BJ (cell line): Measurements from ENCODE around the gene NOS1AP. TPM values are rescaled to one million over a fixed set of nuclear protein-coding genes. Genes with fewer than 3 reads are reported as not detected.

Source experiments
- CTCF ChIA-PET: fragments of 350-600 bp; formaldehyde crosslinking; extraction: SDS; loops from one replicate; lab custom pipeline; 2021; ENCODE audit warnings: antibody characterized with exemption, inconsistent platforms; lab: Yijun Ruan, JAX
- POLR2A ChIA-PET: fragments of 300-600 bp; sonication (Branson Sonifier 250); formaldehyde crosslinking; extraction: SDS; loops from one replicate; lab custom pipeline; 2021; ENCODE audit warnings: antibody characterized with exemption; lab: Charles Lee
- DNase-seq: peaks from one replicate; pipeline ENCODE4 v3.0.0-alpha.2; 2011; ENCODE audit warnings: low read depth
- H3K27me3 ChIP-seq: 2 replicates; pipeline ENCODE4 v1.6.0; 2011; ENCODE audit warnings: low read length; ENCODE audit not compliant: control insufficient read depth, insufficient read depth
- H3K36me3 ChIP-seq: 2 replicates; pipeline ENCODE4 v1.5.1; 2011; ENCODE audit warnings: low read length; ENCODE audit not compliant: control insufficient read depth, insufficient read depth
- H3K4me3 ChIP-seq: 2 replicates; pipeline ENCODE4 v1.5.1; 2011; ENCODE audit warnings: low read depth, mild to moderate bottlenecking, control low read depth, low read length
- polyA plus RNA-seq: library from polyadenylated mRNA; depleted of rRNA; stranded (reverse); fragments of >200 nt; gene quantifications from 2 replicates; pipeline ENCODE4 v1.2.3, GENCODE V29; 2011
- TF ChIP-seq, protein P1 (sequence below): IDR thresholded peaks from 2 replicates; pipeline ENCODE4 v1.5.1; 2011; ENCODE audit warnings: low read depth, mild to moderate bottlenecking, control low read depth, inconsistent platforms, low read length, moderate library complexity; ENCODE audit not compliant: insufficient read depth

The NOS1AP gene
- polyA plus RNA-seq, 1 experiment: 0.50 TPM

DNA sequence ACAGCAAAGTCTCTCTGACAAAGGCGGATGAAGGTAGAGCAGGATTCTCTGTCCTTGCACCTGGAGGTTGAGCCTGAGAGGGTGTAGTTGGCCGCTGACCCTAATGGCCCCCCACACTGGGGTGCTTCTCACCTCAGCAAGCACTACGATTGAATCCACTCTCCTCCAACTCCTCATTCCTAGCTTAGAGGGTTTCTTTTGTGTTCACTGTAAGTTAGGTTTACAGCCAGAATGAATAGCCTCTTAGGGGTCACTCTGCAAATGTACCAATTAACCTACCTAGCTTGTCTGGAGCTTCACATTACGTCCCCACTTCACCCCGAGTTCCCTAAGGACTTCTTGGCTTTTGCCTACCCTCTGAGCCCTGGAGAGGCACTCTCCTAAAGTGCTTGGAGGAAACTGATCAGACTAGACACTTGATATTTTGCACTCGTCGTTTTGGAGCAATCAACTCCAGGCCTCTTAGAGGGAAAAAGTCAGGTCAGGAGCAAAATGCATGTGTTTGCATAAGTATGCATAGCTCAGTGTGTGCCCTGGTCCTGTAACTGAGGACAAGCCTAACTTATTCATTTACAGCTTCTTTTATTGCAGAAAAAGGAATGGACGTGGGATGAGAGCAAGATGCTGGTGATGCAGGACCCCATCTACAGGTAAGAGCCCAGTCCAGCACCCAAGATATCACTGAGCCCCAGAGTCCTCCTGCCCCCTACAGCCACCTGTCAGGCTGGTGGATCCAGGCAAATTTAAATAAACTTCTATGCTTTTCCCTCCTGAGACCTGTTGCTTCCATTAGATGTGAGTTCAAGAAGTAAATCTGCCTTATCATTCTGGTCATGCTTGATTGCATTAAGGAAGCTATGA is 230.8 kb downstream of the NOS1AP start:
- TF ChIP-seq, protein P1, sequence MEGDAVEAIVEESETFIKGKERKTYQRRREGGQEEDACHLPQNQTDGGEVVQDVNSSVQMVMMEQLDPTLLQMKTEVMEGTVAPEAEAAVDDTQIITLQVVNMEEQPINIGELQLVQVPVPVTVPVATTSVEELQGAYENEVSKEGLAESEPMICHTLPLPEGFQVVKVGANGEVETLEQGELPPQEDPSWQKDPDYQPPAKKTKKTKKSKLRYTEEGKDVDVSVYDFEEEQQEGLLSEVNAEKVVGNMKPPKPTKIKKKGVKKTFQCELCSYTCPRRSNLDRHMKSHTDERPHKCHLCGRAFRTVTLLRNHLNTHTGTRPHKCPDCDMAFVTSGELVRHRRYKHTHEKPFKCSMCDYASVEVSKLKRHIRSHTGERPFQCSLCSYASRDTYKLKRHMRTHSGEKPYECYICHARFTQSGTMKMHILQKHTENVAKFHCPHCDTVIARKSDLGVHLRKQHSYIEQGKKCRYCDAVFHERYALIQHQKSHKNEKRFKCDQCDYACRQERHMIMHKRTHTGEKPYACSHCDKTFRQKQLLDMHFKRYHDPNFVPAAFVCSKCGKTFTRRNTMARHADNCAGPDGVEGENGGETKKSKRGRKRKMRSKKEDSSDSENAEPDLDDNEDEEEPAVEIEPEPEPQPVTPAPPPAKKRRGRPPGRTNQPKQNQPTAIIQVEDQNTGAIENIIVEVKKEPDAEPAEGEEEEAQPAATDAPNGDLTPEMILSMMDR: no peak
- no peak for DNase-seq
- POLR2A ChIA-PET: interaction anchor here (0.6 kb wide), 1 partner anchor 142 kb away, joined by 3 read pairs; no protein-coding TSS in a partner anchor
- Histone ChIP-seq H3K4me3 (no peak overlapping the region), H3K36me3 (no peaks in the 10 kb centered on the region), H3K27me3 (no peaks in the 10 kb centered on the region)
- CTCF ChIA-PET: interaction anchor here (0.8 to 0.9 kb wide), 2 partner anchors 23 to 244 kb away, joined by 4 read pairs; no protein-coding TSS in a partner anchor

- ChIA-PET CTCF (interaction anchor here (0.8 kb wide), 1 partner anchor 14 kb away, joined by 3 read pairs; no protein-coding TSS in a partner anchor), POLR2A (no interaction called here)
- DNase-seq: no peak
- Histone ChIP-seq H3K36me3 (no peaks in the 10 kb centered on the region), H3K4me3 (no peak overlapping the region), H3K27me3 (no peaks in the 10 kb centered on the region)
- TF ChIP-seq, protein P1: no peak
These were observed 232.2 kb downstream of the NOS1AP start for GRCh38 chr1:162301696-162302095.

- H3K36me3 ChIP-seq: no peaks in the 10 kb centered on the region
- no peak for DNase-seq
- POLR2A ChIA-PET: no interaction called here
- CTCF ChIA-PET: interaction anchor here (0.8 kb wide), 1 partner anchor 14 kb away, joined by 3 read pairs; no protein-coding TSS in a partner anchor
- H3K27me3 ChIP-seq: no peaks in the 10 kb centered on the region
- TF ChIP-seq, protein P1: no peak
- H3K4me3 ChIP-seq: no peak overlapping the region
These were observed 233.0 kb downstream of the NOS1AP start for GRCh38 chr1:162302306-162303003.

DNA sequence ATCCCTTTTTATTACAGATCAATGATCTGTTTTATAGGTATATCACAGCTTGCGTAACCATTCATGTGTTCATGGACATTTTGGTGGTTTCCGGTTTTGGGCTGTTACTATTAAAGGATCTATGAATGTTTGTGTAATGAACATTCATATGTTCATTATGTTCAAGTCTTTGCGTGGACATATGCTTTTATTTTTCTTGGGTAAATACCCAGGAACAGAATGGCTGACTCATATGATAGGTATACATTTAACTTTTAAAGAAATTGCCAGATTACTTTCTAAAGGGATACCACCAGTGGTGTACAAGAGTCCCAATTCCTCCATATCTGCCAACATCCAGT is 233.5 kb downstream of the NOS1AP start:
- Histone ChIP-seq H3K36me3 (no peaks in the 10 kb centered on the region), H3K27me3 (no peaks in the 10 kb centered on the region), H3K4me3 (no peak overlapping the region)
- TF ChIP-seq, protein P1: no peak
- CTCF ChIA-PET: no interaction called here
- DNase-seq: no peak
- POLR2A ChIA-PET: no interaction called here

DNA sequence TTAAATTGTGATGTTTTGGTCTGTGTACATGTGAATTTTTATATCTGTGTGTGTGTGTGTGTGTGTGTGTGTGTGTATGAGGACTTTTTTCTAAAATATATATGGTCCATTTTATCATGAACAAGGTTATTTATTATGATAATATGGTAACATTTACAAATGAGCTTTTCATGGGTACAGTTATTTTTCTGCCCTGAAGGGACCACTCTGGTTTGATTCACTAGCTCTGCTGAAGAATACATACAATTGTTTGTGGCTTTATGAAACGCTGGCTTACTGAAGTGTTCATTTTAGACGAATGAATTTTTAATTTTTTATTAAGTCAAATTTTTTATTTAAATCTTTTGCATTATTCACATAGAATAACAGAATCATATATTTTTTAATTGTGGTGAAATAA is 235.2 kb downstream of the NOS1AP start:
- CTCF ChIA-PET: no interaction called here
- Histone ChIP-seq H3K27me3 (no peaks in the 10 kb centered on the region), H3K36me3 (no peaks in the 10 kb centered on the region), H3K4me3 (no peak overlapping the region)
- POLR2A ChIA-PET: no interaction called here
- no peak for DNase-seq
- TF ChIP-seq, protein P1: no peak
